ENCODE results near the gene HSPBAP1.

The HSPBAP1 gene

DNA sequence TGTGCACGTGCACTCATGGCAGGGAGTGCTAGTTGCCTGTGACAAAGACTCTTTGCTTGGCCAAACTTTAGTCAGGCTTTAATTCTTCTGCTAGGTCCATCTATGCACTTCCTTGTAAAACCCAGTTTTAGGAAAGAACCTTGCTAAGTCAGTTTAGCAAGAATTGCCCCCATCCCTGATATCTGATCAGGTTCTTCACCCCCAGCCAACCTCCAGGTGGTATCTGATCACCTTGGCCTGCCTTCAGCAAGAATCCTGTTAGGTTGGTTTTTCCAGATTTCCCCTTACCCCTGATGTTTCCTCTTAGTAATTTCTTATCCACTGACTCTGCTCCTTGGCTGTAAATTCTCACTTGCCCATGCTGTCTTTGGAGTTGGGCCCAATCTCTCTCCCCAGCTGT lies 8.4 kb downstream of the HSPBAP1 start:
- no peak for DNase-seq (ENCODE audit: low read depth, low spot score)
- WGBS (ENCODE audit: insufficient coverage, insufficient read length), result no CpG with 5 or more reads among the region's 1 CpG
- Histone ChIP-seq H3K4me1 (ENCODE audit: control insufficient read depth, insufficient read depth, low read length) (no peaks in the 10 kb centered on the region), H3K27ac (ENCODE audit: low read length) (no peak overlapping the region), H3K9me3 (ENCODE audit: control insufficient read depth, insufficient read depth, low read length) (no peaks in the 10 kb centered on the region), H3K4me3 (ENCODE audit: low read length) (no peak overlapping the region), H3K36me3 (ENCODE audit: control insufficient read depth, insufficient read depth, low read length) (no peaks in the 10 kb centered on the region; the same call in 1 of the 2 replicates), H3K27me3 (ENCODE audit: control insufficient read depth, insufficient read depth, low read length) (no peaks in the 10 kb centered on the region)

DNA sequence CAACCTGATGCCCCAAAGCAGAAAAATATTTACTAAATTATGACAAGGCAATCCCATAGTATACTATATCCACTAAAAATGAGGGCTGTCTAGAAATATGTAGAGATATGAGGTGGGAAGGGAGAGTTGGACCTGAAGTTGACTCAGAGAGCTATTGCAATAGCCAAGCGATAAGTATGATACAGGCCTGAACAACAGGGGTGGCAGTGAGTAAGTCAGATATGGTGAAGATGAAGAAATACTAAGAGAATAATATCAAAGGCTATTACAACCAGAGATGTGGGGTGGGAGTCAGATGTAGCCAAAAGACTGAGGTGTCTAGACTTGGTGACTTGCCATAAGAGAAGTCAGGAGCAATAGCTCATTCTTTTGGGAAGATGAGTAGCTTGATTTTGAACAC lies 9.2 kb downstream of the HSPBAP1 start:
- WGBS (ENCODE audit: insufficient coverage, insufficient read length), result no CpG with 5 or more reads among the region's 1 CpG
- Histone ChIP-seq H3K36me3 (ENCODE audit: control insufficient read depth, insufficient read depth, low read length) (no peaks in the 10 kb centered on the region; the same call in 1 of the 2 replicates), H3K27ac (ENCODE audit: low read length) (no peak overlapping the region), H3K9me3 (ENCODE audit: control insufficient read depth, insufficient read depth, low read length) (no peaks in the 10 kb centered on the region), H3K4me1 (ENCODE audit: control insufficient read depth, insufficient read depth, low read length) (no peaks in the 10 kb centered on the region), H3K4me3 (ENCODE audit: low read length) (no peak overlapping the region), H3K27me3 (ENCODE audit: control insufficient read depth, insufficient read depth, low read length) (no peaks in the 10 kb centered on the region)
- no peak for DNase-seq (ENCODE audit: low read depth, low spot score)

DNA sequence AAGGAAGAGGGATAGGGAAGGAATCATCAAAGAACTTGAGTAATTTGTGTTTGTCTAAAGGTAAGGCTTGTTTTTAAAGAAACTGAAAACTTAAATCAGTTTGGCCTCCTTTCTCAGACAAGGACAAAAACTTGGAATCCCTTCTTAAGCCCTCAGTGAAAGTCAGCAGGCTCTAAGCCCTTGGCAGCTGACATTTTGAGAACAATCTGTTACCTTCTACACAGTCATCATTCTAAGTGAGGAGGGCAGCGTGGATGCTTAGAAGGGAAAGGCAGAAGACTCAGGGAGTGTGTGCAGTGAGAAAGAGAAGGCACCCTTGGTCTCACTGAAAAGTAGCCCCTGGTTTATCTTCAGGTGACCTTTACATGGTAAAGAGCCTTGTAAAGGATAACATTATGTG lies 10.8 kb downstream of the HSPBAP1 start:
- H3K4me3 ChIP-seq (ENCODE audit: low read length), result no peak overlapping the region
- no peaks in the 10 kb centered on the region for H3K27me3 ChIP-seq (ENCODE audit: control insufficient read depth, insufficient read depth, low read length)
- H3K4me1 ChIP-seq (ENCODE audit: control insufficient read depth, insufficient read depth, low read length), result no peaks in the 10 kb centered on the region
- H3K36me3 ChIP-seq (ENCODE audit: control insufficient read depth, insufficient read depth, low read length), result no peaks in the 10 kb centered on the region; the same call in 1 of the 2 replicates
- H3K9me3 ChIP-seq (ENCODE audit: control insufficient read depth, insufficient read depth, low read length), result no peaks in the 10 kb centered on the region
- H3K27ac ChIP-seq (ENCODE audit: low read length), result no peak overlapping the region
- no CpG with 5 or more reads among the region's 1 CpG for WGBS (ENCODE audit: insufficient coverage, insufficient read length)
- no peak for DNase-seq (ENCODE audit: low read depth, low spot score)

DNA sequence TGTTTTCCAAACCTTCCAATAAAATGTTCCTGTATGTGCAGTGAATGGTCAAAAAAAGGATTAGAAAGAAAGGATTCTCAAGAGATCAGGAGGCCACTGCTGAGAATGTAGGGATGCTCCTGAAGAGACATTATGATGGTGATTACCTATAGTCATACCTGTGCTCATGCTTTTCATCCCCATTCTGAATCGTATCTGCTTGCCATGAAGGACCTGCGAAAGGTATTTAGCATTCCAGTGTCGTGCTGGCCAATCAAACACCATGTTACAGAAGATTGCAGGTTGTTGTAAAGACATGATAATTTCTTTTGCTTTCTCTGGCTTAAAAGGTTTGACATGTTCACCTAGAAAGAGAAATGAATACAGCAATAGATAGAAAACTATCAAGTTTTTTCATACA lies 16.1 kb downstream of the HSPBAP1 start:
- Histone ChIP-seq H3K4me3 (ENCODE audit: low read length) (no peak overlapping the region), H3K27ac (ENCODE audit: low read length) (no peak overlapping the region), H3K4me1 (ENCODE audit: control insufficient read depth, insufficient read depth, low read length) (no peaks in the 10 kb centered on the region), H3K9me3 (ENCODE audit: control insufficient read depth, insufficient read depth, low read length) (no peaks in the 10 kb centered on the region), H3K27me3 (ENCODE audit: control insufficient read depth, insufficient read depth, low read length) (no peaks in the 10 kb centered on the region), H3K36me3 (ENCODE audit: control insufficient read depth, insufficient read depth, low read length) (no peaks in the 10 kb centered on the region)
- no peak for DNase-seq (ENCODE audit: low read depth, low spot score)
- WGBS (ENCODE audit: insufficient coverage, insufficient read length), result no CpG with 5 or more reads among the region's 3 CpGs

DNA sequence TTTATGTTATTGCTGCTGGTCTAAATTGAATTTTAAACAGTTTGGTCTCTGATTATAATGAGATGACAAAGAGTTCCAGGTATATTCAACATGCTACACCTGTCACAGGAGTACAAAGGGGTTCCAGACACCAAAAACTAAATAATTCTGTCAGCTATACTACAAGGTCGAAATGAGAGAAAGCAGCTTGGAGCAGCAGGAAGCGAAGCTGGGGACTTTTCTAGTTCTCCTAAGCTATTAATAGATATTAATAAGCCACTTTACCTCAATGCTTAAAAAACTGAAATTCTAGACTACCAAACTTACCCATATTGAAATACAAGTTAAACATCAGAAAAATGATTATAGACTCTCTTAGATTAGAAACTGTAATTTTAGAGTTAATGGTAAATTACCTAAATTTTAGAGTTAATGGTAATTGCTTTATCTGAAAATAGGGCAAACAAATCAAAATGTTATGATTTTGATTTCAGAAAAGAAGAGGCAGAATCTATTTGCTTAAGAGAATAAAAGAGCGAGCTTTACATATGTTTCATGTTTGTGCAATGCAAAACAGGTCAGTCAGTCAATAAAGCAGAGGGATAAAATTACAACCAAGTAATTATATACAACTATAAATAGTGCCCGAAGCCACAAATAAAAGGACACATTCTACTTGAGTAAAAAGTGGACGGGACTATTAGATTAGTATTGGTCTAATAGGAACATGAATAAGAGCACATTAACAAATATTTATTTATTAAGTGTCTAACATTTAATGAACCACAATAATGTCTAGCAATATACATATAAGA lies 16.8 kb downstream of the HSPBAP1 start:
- H3K27me3 ChIP-seq (ENCODE audit: control insufficient read depth, insufficient read depth, low read length), result no peaks in the 10 kb centered on the region
- no peaks in the 10 kb centered on the region for H3K36me3 ChIP-seq (ENCODE audit: control insufficient read depth, insufficient read depth, low read length)
- H3K27ac ChIP-seq (ENCODE audit: low read length), result no peak overlapping the region
- no peak for DNase-seq (ENCODE audit: low read depth, low spot score)
- no peaks in the 10 kb centered on the region for H3K9me3 ChIP-seq (ENCODE audit: control insufficient read depth, insufficient read depth, low read length)
- no peaks in the 10 kb centered on the region for H3K4me1 ChIP-seq (ENCODE audit: control insufficient read depth, insufficient read depth, low read length)
- WGBS (ENCODE audit: insufficient coverage, insufficient read length), result no CpG with 5 or more reads among the region's 5 CpGs
- H3K4me3 ChIP-seq (ENCODE audit: low read length), result no peak overlapping the region

DNA sequence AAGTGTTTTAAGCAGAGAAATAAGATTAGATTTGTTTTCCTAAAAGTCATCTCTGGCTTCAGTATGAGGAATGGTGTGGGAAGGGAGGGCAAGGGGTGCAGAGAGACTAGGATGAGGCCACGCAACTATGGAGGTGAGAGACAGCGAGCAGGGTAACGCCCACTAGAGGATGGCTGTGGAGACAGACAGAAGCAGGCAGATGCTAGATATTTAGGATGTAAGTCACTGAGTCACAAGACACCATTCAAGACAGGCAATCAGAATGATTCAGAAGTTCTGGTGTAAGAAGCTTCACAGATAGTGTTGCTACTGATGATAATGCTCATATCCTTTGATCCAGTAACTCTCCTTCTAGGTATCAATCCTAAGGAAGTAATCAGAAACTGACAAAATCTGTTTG lies 19.1 kb downstream of the HSPBAP1 start:
- no peaks in the 10 kb centered on the region for H3K36me3 ChIP-seq (ENCODE audit: control insufficient read depth, insufficient read depth, low read length)
- no peaks in the 10 kb centered on the region for H3K27me3 ChIP-seq (ENCODE audit: control insufficient read depth, insufficient read depth, low read length)
- H3K27ac ChIP-seq (ENCODE audit: low read length), result no peak overlapping the region
- H3K4me1 ChIP-seq (ENCODE audit: control insufficient read depth, insufficient read depth, low read length), result no peaks in the 10 kb centered on the region
- H3K4me3 ChIP-seq (ENCODE audit: low read length), result no peak overlapping the region
- WGBS (ENCODE audit: insufficient coverage, insufficient read length), result no CpG with 5 or more reads among the region's 3 CpGs
- DNase-seq (ENCODE audit: low read depth, low spot score), result no peak
- H3K9me3 ChIP-seq (ENCODE audit: control insufficient read depth, insufficient read depth, low read length), result no peaks in the 10 kb centered on the region

DNA sequence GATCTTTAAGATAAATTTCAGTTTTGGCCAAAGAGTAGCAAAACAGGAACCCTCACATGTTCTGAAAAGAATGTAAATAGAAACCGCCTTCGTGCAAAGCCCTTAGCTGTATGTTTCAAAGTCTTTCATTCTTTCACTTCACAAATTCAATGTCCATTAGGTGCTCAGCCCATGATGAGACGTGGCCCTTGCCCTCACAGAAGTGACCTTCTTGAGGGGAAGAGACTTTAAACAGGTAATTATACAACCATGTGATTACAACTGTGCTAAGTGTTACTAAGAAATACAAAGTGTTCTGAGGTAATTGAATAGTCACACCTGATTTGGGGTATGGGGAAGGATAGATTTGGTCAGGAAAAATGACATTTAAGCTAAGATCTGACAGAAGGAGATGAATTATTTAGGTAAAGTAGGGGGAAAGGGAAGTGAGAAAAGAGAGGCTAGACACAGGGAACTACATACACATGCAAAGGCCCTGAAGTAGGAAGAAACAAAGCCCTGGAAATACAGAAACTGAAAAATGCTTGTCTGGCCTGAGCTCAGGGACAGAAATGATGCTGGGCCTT lies 19.6 kb downstream of the HSPBAP1 start:
- no CpG with 5 or more reads among the region's 3 CpGs for WGBS (ENCODE audit: insufficient coverage, insufficient read length)
- no peak overlapping the region for H3K27ac ChIP-seq (ENCODE audit: low read length)
- no peak for DNase-seq (ENCODE audit: low read depth, low spot score)
- H3K27me3 ChIP-seq (ENCODE audit: control insufficient read depth, insufficient read depth, low read length), result no peaks in the 10 kb centered on the region
- no peaks in the 10 kb centered on the region for H3K36me3 ChIP-seq (ENCODE audit: control insufficient read depth, insufficient read depth, low read length)
- no peaks in the 10 kb centered on the region for H3K4me1 ChIP-seq (ENCODE audit: control insufficient read depth, insufficient read depth, low read length)
- H3K4me3 ChIP-seq (ENCODE audit: low read length), result no peak overlapping the region
- no peaks in the 10 kb centered on the region for H3K9me3 ChIP-seq (ENCODE audit: control insufficient read depth, insufficient read depth, low read length)

DNA sequence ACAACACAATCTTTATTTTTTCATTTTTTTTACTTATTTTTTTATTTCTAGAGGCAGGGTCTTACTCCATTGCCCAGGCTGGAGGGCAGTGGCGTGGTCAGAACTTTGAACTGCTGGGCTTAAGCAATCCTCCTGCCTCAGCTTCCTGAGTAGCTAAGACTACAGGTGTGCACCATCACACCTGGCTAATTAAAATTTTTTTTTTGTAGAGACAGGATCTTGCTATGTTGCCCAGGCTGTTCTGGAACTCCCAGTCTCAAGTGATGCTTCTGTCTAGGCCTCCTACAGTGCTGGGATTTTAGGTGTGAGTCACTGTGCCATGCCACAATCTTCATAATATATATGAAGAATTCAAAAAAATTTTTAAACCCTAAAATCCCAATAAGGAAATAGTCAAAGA lies 20.8 kb downstream of the HSPBAP1 start:
- Histone ChIP-seq H3K4me1 (ENCODE audit: control insufficient read depth, insufficient read depth, low read length) (no peaks in the 10 kb centered on the region), H3K4me3 (ENCODE audit: low read length) (no peak overlapping the region), H3K27ac (ENCODE audit: low read length) (no peak overlapping the region), H3K9me3 (ENCODE audit: control insufficient read depth, insufficient read depth, low read length) (no peaks in the 10 kb centered on the region), H3K36me3 (ENCODE audit: control insufficient read depth, insufficient read depth, low read length) (no peaks in the 10 kb centered on the region), H3K27me3 (ENCODE audit: control insufficient read depth, insufficient read depth, low read length) (no peaks in the 10 kb centered on the region)
- no peak for DNase-seq (ENCODE audit: low read depth, low spot score)
- WGBS (ENCODE audit: insufficient coverage, insufficient read length), result no CpG with 5 or more reads among the region's 1 CpG

DNA sequence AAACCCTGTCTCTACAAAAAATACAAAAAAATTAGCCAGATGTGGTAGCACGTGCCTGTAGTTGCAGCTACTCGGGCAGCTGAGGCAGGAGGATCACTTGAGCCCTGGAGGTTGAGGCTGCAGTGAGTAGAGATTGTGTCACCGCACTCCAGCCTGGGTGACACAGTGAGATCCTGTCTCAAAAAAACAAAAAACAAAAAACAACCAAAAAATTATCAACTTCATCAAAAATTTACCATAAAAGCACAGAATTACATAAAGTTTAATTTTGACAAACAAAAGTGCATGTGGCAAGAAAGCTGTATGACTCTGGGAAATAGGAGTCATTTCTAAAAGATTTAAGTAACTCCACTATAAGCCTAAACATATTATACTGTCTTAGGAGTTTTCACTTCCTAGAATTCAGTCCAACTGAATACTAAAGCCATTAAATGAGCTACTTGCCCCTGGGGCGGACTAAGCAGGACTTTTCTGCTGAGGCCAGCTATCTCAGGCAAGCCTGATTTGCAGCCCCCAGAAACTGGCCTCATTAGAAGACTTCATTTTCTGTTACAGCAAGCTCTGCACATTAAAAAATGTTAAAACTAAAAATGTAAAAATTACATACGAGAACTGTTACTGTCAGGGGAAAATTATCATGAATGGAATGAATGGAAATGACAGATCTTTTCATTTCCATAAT lies 23.0 kb downstream of the HSPBAP1 start:
- WGBS (ENCODE audit: insufficient coverage, insufficient read length), result no CpG with 5 or more reads among the region's 5 CpGs
- no peaks in the 10 kb centered on the region for H3K27me3 ChIP-seq (ENCODE audit: control insufficient read depth, insufficient read depth, low read length)
- no peak overlapping the region for H3K27ac ChIP-seq (ENCODE audit: low read length)
- no peak for DNase-seq (ENCODE audit: low read depth, low spot score)
- no peaks in the 10 kb centered on the region for H3K36me3 ChIP-seq (ENCODE audit: control insufficient read depth, insufficient read depth, low read length)
- no peaks in the 10 kb centered on the region for H3K9me3 ChIP-seq (ENCODE audit: control insufficient read depth, insufficient read depth, low read length)
- H3K4me1 ChIP-seq (ENCODE audit: control insufficient read depth, insufficient read depth, low read length), result no peaks in the 10 kb centered on the region
- no peak overlapping the region for H3K4me3 ChIP-seq (ENCODE audit: low read length)

DNA sequence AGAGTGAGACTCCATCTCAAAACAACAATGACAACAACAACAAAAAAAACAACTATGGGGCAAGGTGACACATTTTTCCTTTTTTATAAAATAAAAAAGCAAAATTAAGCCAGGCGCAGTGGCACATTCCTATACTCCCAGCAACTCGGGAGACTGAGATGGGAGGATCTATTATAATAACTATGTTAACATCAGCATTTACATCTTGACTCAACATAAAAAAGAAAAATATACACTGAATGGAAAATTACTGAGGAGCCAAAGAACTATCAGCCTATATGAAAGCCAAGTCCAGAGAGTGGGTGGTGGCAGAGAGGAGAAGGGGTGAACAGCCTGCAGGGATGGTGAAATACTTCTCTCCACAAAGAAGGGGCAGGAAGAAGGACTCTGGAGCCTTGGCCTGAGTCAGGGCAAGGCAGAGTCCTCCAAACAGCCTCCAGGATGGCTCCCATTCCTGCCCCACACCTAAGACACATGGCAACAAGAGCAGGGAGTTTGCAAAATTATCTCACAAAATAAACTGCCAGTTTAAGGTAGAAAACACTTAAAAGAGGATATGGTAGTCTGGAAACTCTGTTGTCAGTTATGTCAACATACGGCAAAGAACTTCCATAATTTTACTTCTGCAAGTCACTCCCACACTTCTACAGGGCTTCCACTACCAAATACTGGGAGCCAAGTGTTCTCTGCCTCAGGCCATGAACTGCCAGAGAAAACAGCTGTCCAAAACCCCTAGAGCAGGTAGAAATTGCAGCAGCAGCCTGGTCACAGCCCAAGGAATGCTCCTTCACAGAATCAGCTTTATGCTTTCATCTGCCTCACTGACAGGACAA lies 25.9 kb downstream of the HSPBAP1 start:
- no peak for DNase-seq (ENCODE audit: low read depth, low spot score)
- H3K36me3 ChIP-seq (ENCODE audit: control insufficient read depth, insufficient read depth, low read length), result no peaks in the 10 kb centered on the region
- H3K27me3 ChIP-seq (ENCODE audit: control insufficient read depth, insufficient read depth, low read length), result no peaks in the 10 kb centered on the region
- H3K4me1 ChIP-seq (ENCODE audit: control insufficient read depth, insufficient read depth, low read length), result no peaks in the 10 kb centered on the region
- WGBS (ENCODE audit: insufficient coverage, insufficient read length), result no CpG with 5 or more reads among the region's 3 CpGs
- H3K4me3 ChIP-seq (ENCODE audit: low read length), result no peak overlapping the region
- no peak overlapping the region for H3K27ac ChIP-seq (ENCODE audit: low read length)
- no peaks in the 10 kb centered on the region for H3K9me3 ChIP-seq (ENCODE audit: control insufficient read depth, insufficient read depth, low read length)
